ENCODE results near the gene ZNF239.

The ZNF239 gene

GRCh38 chr10:43524434-43525247, 49.8 kb downstream of the ZNF239 start:
- no peak for TF ChIP-seq CTCF (IDR thresholded peaks at IDR 0.05; ENCODE audit: low read depth, low read length, missing control alignments)
- H3K4me3 ChIP-seq (ENCODE audit: low read depth, low read length), result no peak overlapping the region
- DNase-seq (ENCODE audit: low read depth), result no peak
